Fibroblast of mammary gland (primary cell): ENCODE results near the gene RAB13.

Source experiments
- DNase-seq: peaks from one replicate; pipeline ENCODE4 v3.0.0-alpha.2; 2010; ENCODE audit warnings: low read depth
- H3K4me3 ChIP-seq: 2 replicates; pipeline ENCODE4 v1.5.1; 2011; ENCODE audit warnings: low read depth, mild to moderate bottlenecking, low read length, moderate library complexity; ENCODE audit not compliant: control insufficient read depth
- CTCF ChIP-seq: conservative IDR thresholded peaks from 2 replicates; pipeline ENCODE4 v1.5.1; 2011; ENCODE audit warnings: low read depth, low read length, inconsistent platforms; ENCODE audit not compliant: control insufficient read depth, insufficient read depth

Gene RAB13

DNA sequence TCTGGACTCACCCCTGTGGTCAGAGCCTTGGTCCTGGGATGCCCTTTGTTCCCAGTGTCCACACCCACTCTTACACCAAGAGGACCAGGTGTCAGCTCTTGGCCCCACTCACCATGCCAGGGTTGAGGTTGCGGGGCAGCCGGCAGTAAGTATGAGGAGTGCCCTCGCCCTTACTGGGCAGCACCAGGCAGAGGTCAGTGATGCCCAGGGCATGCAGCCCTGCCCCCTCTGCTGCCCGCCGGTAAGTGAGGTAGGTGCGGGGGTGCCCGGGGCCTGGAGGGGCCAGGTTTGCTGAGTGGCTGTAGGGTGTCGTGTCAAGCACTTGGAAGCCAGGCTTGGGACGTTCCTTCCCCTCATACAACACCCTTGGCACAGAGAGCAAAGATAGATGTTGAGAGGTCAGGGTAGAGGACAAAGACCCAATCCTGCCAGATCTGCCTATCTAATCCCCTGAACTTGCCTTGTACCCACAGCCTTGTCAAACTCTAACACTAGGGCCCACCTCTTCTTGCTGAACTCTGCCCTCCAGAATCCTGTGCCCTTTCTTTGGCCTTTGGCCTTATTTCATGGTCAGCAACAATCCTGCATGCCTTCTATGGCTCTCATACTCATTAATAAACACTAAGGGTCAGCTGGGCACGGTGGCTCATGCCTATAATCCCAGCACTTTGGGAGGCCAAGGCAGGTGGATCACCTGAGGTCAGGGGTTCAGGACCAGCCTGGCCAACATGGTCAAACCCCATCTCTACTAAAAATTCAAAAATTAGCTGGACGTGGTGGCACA lies 43.2 kb downstream of the RAB13 start:
- DNase-seq, result no peak
- TF ChIP-seq CTCF, result no peak
- no peak overlapping the region for H3K4me3 ChIP-seq

DNA sequence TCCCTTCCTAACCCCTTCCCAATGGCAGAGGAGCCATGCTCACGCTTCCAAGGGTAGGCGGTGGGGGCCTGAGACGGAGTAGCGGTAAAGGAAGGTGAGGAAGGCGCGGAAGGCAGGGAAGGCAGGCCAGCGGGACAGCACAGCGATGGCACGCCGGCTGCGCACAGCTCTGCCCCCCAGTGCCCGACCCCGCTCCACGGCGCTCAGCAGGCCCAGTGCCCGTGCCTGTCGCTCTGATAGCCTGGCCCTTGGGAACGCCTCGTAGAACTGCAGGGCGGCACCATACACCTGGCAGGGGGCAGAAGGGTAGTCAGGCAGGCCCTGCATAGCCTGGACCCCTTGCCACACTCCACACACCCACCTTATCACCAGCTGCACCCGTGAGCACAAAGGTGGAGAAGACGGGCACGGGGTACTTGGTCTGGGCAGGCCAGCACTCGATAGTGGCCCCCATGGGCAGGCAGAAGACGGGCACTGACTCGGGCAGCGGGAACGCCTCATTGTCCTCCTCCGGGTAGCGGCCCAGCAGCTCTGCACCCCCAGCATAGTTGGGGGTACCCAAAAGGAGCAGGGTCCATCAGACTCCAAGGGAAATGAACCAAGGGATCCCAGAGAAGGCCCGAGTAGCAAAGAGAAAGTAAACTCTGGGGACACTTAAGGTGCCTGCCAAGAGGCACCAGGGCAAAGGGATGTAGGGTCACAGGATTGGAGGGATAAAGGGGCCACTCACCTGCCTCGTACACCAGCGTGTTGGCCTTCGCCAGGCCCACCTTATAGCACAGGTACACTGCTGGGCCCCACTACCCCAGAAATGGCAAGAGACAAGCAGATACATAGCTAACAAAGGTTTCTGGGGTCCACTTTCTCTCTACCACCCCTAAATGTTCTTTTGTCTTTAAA lies 44.1 kb downstream of the RAB13 start:
- TF ChIP-seq CTCF, result no peak
- no peak for DNase-seq
- no peak overlapping the region for H3K4me3 ChIP-seq

DNA sequence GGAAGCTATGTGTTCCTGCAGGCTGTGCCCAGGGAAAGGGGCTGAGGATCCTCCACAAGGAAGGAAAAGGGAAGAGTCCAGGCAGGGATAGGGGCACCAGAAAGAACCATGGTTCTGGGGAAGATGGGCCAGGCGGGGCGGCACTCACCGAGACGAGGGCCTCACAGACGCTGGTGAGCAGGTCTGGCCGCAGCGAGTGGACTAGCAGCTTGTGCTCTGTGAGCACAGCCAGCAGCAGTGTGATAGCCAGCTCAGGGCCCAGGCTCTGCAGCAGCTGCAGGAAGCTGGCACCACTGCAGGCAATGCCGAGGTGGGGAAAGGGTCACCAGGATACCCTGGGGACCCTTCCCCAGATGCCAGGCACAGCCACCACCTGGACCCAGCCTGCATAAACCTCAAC lies 45.4 kb downstream of the RAB13 start:
- no peak overlapping the region for H3K4me3 ChIP-seq
- TF ChIP-seq CTCF, result no peak
- no peak for DNase-seq

GRCh38 chr1:153939476-153939875 lies 46.7 kb downstream of the RAB13 start:
- H3K4me3 ChIP-seq, result no peak overlapping the region
- no peak for TF ChIP-seq CTCF
- DNase-seq, result no peak

DNA sequence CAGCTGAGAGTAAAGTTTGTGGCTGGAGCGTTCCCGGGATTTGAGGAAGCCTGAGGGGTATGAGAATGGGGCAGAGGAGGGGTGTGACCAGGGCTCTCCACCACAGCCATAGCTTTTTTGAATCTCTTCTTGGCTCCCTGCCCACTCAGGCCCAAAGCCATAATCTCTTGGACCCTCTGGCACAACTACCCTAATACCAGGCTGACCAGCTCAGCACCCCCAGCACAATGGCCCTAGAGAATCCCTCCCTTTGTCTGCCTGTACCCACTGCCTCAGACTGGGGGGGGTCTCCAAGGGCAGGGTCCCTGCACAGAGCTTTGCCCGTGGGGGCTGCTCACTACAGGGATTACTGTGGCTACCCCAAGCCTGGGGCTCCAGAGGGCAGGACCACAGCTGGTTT lies 47.1 kb downstream of the RAB13 start:
- no peak for TF ChIP-seq CTCF
- H3K4me3 ChIP-seq, result no peak overlapping the region
- DNase-seq, result no peak

GRCh38 chr1:153937331-153937730 lies 48.8 kb downstream of the RAB13 start:
- H3K4me3 ChIP-seq, result no peak overlapping the region
- no peak for DNase-seq
- TF ChIP-seq CTCF, result no peak
